Karpas-422 (cell line): ENCODE results near the gene PRPF39. TPM values are rescaled to one million over a fixed set of nuclear protein-coding genes. Genes with fewer than 3 reads are reported as not detected.
"Not testable (repeated sequence)": the region's sequence is repeated elsewhere in the genome, so short reads cannot be mapped to it uniquely, and the experiment has no call there.

ENCODE experiments used
- DNase-seq: peaks from one replicate; pipeline ENCODE4 v3.0.0-alpha.2; 2015
- H2AFZ ChIP-seq: fragments of 200-600 bp; sonication (generic); 2 replicates; pipeline ENCODE4 v1.6.1; 2014; ENCODE audit warnings: antibody characterized with exemption, low read length, mixed read lengths
- H3K27ac ChIP-seq: fragments of 200-600 bp; sonication (generic); 2 replicates; pipeline ENCODE4 v1.5.1; 2014; ENCODE audit warnings: mild to moderate bottlenecking, low read length, moderate library complexity
- H3K27me3 ChIP-seq: fragments of 200-600 bp; sonication (generic); 2 replicates; pipeline ENCODE4 v1.6.1; 2014; ENCODE audit warnings: low read length, mixed read lengths
- H3K36me3 ChIP-seq: fragments of 200-600 bp; sonication (generic); 2 replicates; pipeline ENCODE4 v1.6.1; 2014; ENCODE audit warnings: low read length, mixed read lengths; ENCODE audit not compliant: insufficient read depth
- H3K4me1 ChIP-seq: fragments of 200-600 bp; sonication (generic); 2 replicates; pipeline ENCODE4 v1.6.1; 2014; ENCODE audit warnings: mild to moderate bottlenecking, low read length, mixed read lengths
- H3K4me2 ChIP-seq: fragments of 200-600 bp; sonication (generic); 2 replicates; pipeline ENCODE4 v1.6.1; 2014; ENCODE audit warnings: low read length, low read depth, mild to moderate bottlenecking; ENCODE audit not compliant: poor library complexity, severe bottlenecking
- H3K4me3 ChIP-seq: fragments of 200-600 bp; sonication (generic); 2 replicates; pipeline ENCODE4 v1.5.1; 2014; ENCODE audit warnings: mild to moderate bottlenecking, antibody characterized with exemption, low read length, mixed read lengths
- H3K79me2 ChIP-seq: fragments of 200-600 bp; sonication (generic); 2 replicates; pipeline ENCODE4 v1.6.1; 2014; ENCODE audit warnings: mild to moderate bottlenecking, low read length, mixed read lengths
- H3K9ac ChIP-seq: fragments of 200-600 bp; sonication (generic); 2 replicates; pipeline ENCODE4 v1.6.0; 2014; ENCODE audit warnings: low read length
- H3K9me2 ChIP-seq: fragments of 200-600 bp; sonication (generic), shearing (Covaris generic); replicated peaks from 2 replicates; pipeline ENCODE4 v1.6.0; 2014; ENCODE audit warnings: mild to moderate bottlenecking, low read length, moderate library complexity; ENCODE audit not compliant: insufficient read depth
- H3K9me3 ChIP-seq: fragments of 300-700, 200-600 bp; sonication (generic); 2 replicates; pipeline ENCODE4 v1.6.1; 2014; ENCODE audit warnings: low read length, mixed read lengths
- H4K20me1 ChIP-seq: fragments of 200-600 bp; sonication (generic); 2 replicates; pipeline ENCODE4 v1.6.1; 2014; ENCODE audit warnings: mild to moderate bottlenecking, antibody characterized with exemption, low read length, low read depth; ENCODE audit not compliant: insufficient read depth
- total RNA-seq: library from RNA; depleted of rRNA; stranded (reverse); fragments of >200 nt; shearing (Covaris generic); gene quantifications from 2 replicates; pipeline ENCODE4 v1.2.3, GENCODE V29; 2014; ENCODE audit warnings: low replicate concordance

PRPF39 gene
- total RNA-seq, 1 experiment from 2014 or later = 142 TPM

DNA sequence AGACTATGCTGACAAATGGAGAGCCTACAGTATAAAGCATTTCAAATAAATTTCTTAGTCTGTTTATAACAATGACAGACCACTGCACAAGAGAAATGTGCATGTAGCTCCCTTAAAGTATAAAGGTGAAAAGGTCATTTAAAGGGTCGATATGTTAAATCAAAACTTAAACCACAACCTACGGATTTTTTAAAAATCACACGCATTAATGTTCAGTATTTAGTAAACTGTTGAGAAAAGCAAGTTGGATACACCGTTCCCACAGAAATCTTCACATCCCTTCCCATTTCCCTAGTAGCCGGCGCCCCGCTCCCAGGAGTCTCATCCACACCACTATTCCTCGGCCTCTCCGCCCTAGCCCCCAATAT, 49.8 kb downstream of the PRPF39 start:
- H3K4me2 ChIP-seq = peak overlapping the region; percentile 96

DNA sequence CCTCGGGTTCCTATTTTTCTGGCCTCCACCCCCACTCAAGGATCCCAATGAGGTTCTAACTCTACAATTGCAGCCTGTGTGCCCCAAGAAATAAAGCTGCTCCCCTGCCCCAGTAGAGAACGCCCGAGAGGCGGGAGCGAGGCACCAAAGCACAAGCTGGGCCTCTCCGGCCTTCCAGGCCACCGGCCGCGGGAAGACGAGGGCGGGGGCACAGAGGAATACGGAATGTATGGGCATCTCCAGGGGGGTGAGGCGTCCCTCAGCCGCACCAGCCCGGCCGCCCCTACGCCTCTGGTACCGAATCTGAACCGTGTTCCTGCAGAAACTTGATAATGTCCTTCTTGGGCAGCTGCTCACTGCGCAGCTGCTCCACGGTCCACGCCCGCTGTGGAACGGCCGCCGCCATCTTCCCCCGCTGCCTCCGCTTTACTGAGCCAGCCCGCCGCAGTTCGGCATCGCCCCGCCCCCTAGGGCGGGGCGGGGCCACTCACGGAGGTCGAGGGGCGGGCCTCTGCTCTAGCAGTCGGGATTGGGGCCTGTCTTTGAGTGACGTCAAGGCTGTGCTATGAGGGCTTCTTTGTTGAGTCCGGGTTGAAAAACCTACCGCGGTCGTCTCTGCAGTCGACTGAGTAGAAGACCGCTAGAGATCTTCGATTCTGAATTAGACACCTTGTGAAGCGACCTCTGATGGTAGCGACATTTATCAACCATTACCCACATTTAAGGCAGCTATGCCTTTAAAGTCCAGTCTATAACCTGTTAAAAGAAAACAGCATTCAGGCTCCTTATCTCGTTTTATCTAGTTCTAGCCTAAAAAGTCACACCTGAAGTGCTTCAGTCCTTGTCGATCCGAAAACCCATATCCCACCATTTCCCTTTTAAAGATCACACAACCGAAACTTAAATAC, 50.4 kb downstream of the PRPF39 start, which contains the start of gene FKBP3:
Gene FKBP3, minus strand, starts transcription at position 431 of the 908 bp plus-strand sequence. Its CDS starts 25 bp downstream, at position 406.
- peak within 1 kb of the TSS; percentile 73 for H2AFZ ChIP-seq
- peak within 1 kb of the TSS; percentile 95 for H3K4me3 ChIP-seq
- no peaks in the 10 kb centered on the region for H3K27me3 ChIP-seq
- H3K79me2 ChIP-seq = peaks cover 84% of the 10 kb centered on the region
- H3K4me1 ChIP-seq = peaks cover 63% of the 10 kb centered on the region
- peak within 1 kb of the TSS; percentile 93 for H3K9ac ChIP-seq
- H3K9me3 ChIP-seq = no peaks in the 10 kb centered on the region
- H3K9me2 ChIP-seq = no peaks in the 10 kb centered on the region
- H3K36me3 ChIP-seq = peaks cover 11% of the 10 kb centered on the region; the same call in 1 of the 2 replicates
- peak; percentile 100 for DNase-seq
- H3K27ac ChIP-seq = peak within 1 kb of the TSS; percentile 91
- H3K4me2 ChIP-seq = peak within 1 kb of the TSS; percentile 96
- no peaks in the 10 kb centered on the region; the same call in 1 of the 2 replicates for H4K20me1 ChIP-seq

More for the DNA sequence above, 49.8 kb downstream of the PRPF39 start:
- H3K9me2 ChIP-seq = no peaks in the 10 kb centered on the region
- peaks cover 61% of the 10 kb centered on the region for H3K4me1 ChIP-seq
- H3K36me3 ChIP-seq = peaks cover 18% of the 10 kb centered on the region
- H3K9me3 ChIP-seq = no peaks in the 10 kb centered on the region
- peak overlapping the region; percentile 73 for H2AFZ ChIP-seq
- peaks cover 84% of the 10 kb centered on the region for H3K79me2 ChIP-seq
- peak overlapping the region; percentile 93 for H3K9ac ChIP-seq
- H4K20me1 ChIP-seq = no peaks in the 10 kb centered on the region; the same call in 1 of the 2 replicates
- peak overlapping the region; percentile 95 for H3K4me3 ChIP-seq
- no peak for DNase-seq
- H3K27ac ChIP-seq = peak overlapping the region; percentile 66
- H3K27me3 ChIP-seq = no peaks in the 10 kb centered on the region

DNA sequence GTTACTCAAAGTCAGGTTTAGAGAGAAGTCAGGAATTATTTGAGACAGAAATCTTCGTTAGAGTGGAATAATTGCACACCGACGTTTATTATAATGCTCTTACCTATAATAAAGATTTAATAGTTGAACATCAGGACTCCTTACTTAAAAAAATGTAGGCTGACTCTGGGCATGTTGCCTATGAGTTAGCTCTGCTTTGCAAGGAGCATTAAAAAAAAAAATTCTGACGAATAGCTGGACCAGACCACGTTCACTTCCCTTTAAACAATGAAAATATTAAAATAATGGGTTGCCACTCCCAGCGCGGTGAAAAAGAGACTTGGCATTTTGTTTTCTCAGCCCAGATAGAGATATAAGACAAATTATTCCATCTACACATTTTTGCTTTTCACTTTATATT, 51.2 kb downstream of the PRPF39 start:
- peak overlapping the region; percentile 53 for H2AFZ ChIP-seq
- peaks cover 5% of the 10 kb centered on the region; the same call in 1 of the 2 replicates for H3K36me3 ChIP-seq
- H3K4me2 ChIP-seq = peak overlapping the region; percentile 96
- H3K27me3 ChIP-seq = no peaks in the 10 kb centered on the region
- H3K9me2 ChIP-seq = no peaks in the 10 kb centered on the region
- no peaks in the 10 kb centered on the region for H3K9me3 ChIP-seq
- H3K9ac ChIP-seq = peak overlapping the region; percentile 83
- H3K27ac ChIP-seq = peak overlapping the region; percentile 91
- H3K79me2 ChIP-seq = peaks cover 84% of the 10 kb centered on the region
- H3K4me1 ChIP-seq = peaks cover 64% of the 10 kb centered on the region
- peak overlapping the region; percentile 95 for H3K4me3 ChIP-seq
- DNase-seq = peak; percentile 82
- H4K20me1 ChIP-seq = no peaks in the 10 kb centered on the region; the same call in 1 of the 2 replicates

DNA sequence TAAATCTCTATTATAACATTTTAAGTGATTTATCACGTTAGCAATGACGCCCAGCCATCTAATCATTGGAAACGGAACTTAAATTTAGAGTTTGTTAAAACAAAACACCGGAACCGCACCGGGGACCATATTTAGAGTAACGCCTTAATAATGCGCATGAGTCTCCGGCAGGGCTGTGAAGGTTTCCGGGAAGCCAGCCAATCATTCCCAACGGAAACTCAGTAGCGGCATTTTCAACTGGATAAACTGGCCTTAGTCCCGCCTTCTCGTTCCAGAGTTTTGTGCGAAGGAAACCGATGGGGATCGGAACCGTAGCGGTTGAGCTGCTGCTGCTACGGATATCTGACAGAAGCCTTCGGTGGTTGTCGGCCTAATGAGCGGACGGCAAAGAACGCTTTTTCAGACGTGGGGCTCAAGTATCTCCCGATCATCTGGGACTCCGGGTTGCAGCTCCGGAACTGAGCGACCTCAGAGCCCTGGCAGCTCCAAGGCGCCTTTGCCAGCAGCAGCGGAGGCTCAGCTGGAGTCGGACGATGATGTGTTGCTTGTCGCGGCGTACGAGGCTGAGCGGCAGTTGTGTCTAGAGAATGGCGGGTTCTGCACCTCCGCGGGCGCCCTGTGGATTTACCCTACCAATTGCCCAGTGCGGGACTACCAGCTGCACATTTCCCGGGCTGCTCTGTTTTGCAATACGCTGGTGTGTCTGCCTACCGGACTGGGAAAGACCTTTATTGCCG, 51.9 kb downstream of the PRPF39 start, which contains the start of gene FANCM:
Gene FANCM, plus strand, starts transcription at position 272 of the 737 bp plus-strand sequence. Its CDS starts 102 bp downstream, at position 374.
- peaks cover 84% of the 10 kb centered on the region for H3K79me2 ChIP-seq
- DNase-seq = peak; percentile 100
- H3K9me3 ChIP-seq = no peaks in the 10 kb centered on the region
- H3K4me3 ChIP-seq = peak within 1 kb of the TSS; percentile 95
- H3K27ac ChIP-seq = peak within 1 kb of the TSS; percentile 91
- H2AFZ ChIP-seq = peak within 1 kb of the TSS; percentile 53
- H3K27me3 ChIP-seq = no peaks in the 10 kb centered on the region
- no peaks in the 10 kb centered on the region; the same call in 1 of the 2 replicates for H4K20me1 ChIP-seq
- peak within 1 kb of the TSS; percentile 83 for H3K9ac ChIP-seq
- H3K4me2 ChIP-seq = peak within 1 kb of the TSS; percentile 96
- H3K4me1 ChIP-seq = peaks cover 63% of the 10 kb centered on the region
- H3K36me3 ChIP-seq = peaks cover 9% of the 10 kb centered on the region; the same call in 1 of the 2 replicates
- no peaks in the 10 kb centered on the region for H3K9me2 ChIP-seq

DNA sequence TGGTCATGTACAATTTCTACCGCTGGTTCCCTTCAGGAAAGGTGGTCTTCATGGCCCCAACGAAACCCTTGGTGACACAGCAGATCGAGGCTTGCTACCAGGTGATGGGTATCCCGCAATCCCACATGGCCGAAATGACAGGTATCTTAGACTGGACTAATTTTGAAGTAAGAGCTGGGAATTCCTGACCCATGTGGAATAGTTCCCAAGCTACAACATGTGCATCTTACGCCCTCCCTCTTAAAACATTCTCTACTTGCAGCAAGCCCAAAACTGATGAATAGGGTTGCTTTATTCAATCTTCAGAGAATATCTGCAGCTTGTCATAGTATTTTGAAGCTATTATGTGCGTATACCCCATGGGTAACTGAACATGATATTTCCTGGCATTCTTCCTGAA, 52.5 kb downstream of the PRPF39 start:
- peaks cover 9% of the 10 kb centered on the region; the same call in 1 of the 2 replicates for H3K36me3 ChIP-seq
- peak overlapping the region; percentile 96 for H3K4me2 ChIP-seq
- H3K9ac ChIP-seq = peak overlapping the region; percentile 83
- H2AFZ ChIP-seq = no peak overlapping the region
- H3K27ac ChIP-seq = peak overlapping the region; percentile 91
- DNase-seq = no peak
- H3K9me3 ChIP-seq = no peaks in the 10 kb centered on the region
- H3K27me3 ChIP-seq = no peaks in the 10 kb centered on the region
- no peaks in the 10 kb centered on the region; the same call in 1 of the 2 replicates for H4K20me1 ChIP-seq
- peaks cover 82% of the 10 kb centered on the region for H3K79me2 ChIP-seq
- peaks cover 60% of the 10 kb centered on the region for H3K4me1 ChIP-seq
- H3K4me3 ChIP-seq = peak overlapping the region; percentile 95
- no peaks in the 10 kb centered on the region for H3K9me2 ChIP-seq

DNA sequence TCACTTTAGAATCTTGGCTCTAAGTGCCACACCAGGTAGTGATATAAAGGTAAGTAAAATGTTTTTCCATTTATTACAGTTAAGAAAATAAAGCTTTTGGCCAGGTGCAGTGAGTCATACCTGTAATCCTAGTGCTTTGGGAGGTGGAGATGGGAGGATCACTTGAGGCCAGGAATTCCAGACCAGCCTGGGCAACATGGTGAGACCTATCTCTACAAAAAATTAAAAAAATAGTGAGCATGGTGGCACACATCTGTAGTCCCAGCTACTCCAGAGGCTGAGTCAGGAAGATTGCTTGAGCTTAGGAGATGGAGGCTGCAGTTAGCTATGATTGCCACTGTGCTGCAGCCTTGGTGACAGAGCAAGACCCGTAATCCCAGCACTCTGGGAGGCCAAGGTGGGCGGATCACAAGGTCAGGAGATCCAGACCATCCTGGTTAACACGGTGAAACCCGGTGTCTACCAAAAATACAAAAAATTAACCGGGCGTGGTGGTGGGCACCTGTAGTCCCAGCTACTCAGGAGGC, 56.8 kb downstream of the PRPF39 start:
- DNase-seq = no peak
- H3K4me2 ChIP-seq = peak overlapping the region; percentile 96
- no peaks in the 10 kb centered on the region for H3K27me3 ChIP-seq
- H3K36me3 ChIP-seq = peaks cover 11% of the 10 kb centered on the region; the same call in 1 of the 2 replicates
- peaks cover 96% of the 10 kb centered on the region for H3K79me2 ChIP-seq
- H3K27ac ChIP-seq = no peak overlapping the region; the same call in 1 of the 2 replicates
- no peak overlapping the region for H2AFZ ChIP-seq
- no peaks in the 10 kb centered on the region for H3K9me3 ChIP-seq
- H3K9ac ChIP-seq = no peak overlapping the region
- no peaks in the 10 kb centered on the region for H3K9me2 ChIP-seq
- H3K4me3 ChIP-seq = no peak overlapping the region
- H4K20me1 ChIP-seq = no peaks in the 10 kb centered on the region; the same call in 1 of the 2 replicates
- H3K4me1 ChIP-seq = peaks cover 58% of the 10 kb centered on the region

DNA sequence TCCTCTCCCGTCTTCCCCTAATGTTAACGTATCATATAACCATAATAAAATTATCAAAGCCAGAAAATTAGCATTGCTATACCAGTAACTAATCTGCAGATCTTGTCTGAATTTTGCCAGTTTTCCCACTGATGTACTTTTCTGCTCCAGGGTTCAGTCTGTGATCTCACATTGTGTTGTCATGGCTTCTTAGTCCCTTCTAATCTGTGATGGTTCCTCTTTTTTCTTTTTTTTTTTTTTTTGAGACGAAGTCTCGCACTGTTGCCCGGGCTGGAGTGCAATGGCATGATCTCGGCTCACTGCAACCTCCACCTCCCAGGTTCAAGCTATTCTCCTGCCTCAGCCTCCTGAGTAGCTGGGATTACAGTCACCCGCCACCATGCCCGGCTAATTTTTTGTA, 58.2 kb downstream of the PRPF39 start:
- not testable (repeated sequence) for H4K20me1 ChIP-seq, H3K9me2 ChIP-seq, H2AFZ ChIP-seq, H3K27me3 ChIP-seq, H3K9me3 ChIP-seq
- peak; percentile 87 for DNase-seq
- peak overlapping the region; percentile 68 for H3K27ac ChIP-seq
- peak overlapping the region; percentile 39 for H3K4me3 ChIP-seq
- peaks cover 94% of the 10 kb centered on the region for H3K79me2 ChIP-seq
- H3K9ac ChIP-seq = peak overlapping the region; percentile 42
- peaks cover 11% of the 10 kb centered on the region; the same call in 1 of the 2 replicates for H3K36me3 ChIP-seq
- peaks cover 58% of the 10 kb centered on the region for H3K4me1 ChIP-seq
- H3K4me2 ChIP-seq = peak overlapping the region; percentile 69
